HG03354 (cell line): Measurements from ENCODE around the gene CDC20B.

ENCODE experiments used
- ATAC-seq: cut with Tn5 transposase; IDR thresholded peaks from one replicate; pipeline ENCODE4 v1.9.1; 2021; ENCODE audit warnings: mild to moderate bottlenecking; ENCODE audit not compliant: unreplicated experiment, poor library complexity, severe bottlenecking

CDC20B gene

GRCh38 chr5:55162666-55163065 lies 10.3 kb downstream of the CDC20B start:
- ATAC-seq = no peak

GRCh38 chr5:55160493-55161209 lies 12.3 kb downstream of the CDC20B start:
- ATAC-seq = no peak

GRCh38 chr5:55159763-55160492 lies 13.0 kb downstream of the CDC20B start, which contains the start of gene GPX8:
GPX8 (plus strand) TSS chr5:55160171; CDS start chr5:55160193, 22 bp downstream.
- ATAC-seq = no peak

- ATAC-seq = no peak
Measured at GRCh38 chr5:55154873-55155272, 18.1 kb downstream of the CDC20B start.

- ATAC-seq = no peak
Measured at GRCh38 chr5:55151923-55152842, 20.8 kb downstream of the CDC20B start.

GRCh38 chr5:55149308-55149795 lies 23.6 kb downstream of the CDC20B start:
- no peak for ATAC-seq

GRCh38 chr5:55146543-55147151 lies 26.3 kb downstream of the CDC20B start:
- peak; percentile 89 for ATAC-seq

GRCh38 chr5:55146080-55146479 lies 26.9 kb downstream of the CDC20B start:
- no peak for ATAC-seq

- no peak for ATAC-seq
Measured at GRCh38 chr5:55143624-55144023, 29.4 kb downstream of the CDC20B start.

- ATAC-seq = no peak
Measured at GRCh38 chr5:55141945-55142690, 30.9 kb downstream of the CDC20B start.

GRCh38 chr5:55140908-55141665 lies 31.9 kb downstream of the CDC20B start:
- ATAC-seq = no peak

GRCh38 chr5:55136521-55136920 lies 36.5 kb downstream of the CDC20B start:
- ATAC-seq = no peak

- no peak for ATAC-seq
Measured at GRCh38 chr5:55134053-55134722, 38.8 kb downstream of the CDC20B start.

GRCh38 chr5:55123365-55123764 lies 49.6 kb downstream of the CDC20B start:
- ATAC-seq = no peak

- ATAC-seq = no peak
Measured at GRCh38 chr5:55114061-55114460, 58.9 kb downstream of the CDC20B start.

- no peak for ATAC-seq
Measured at GRCh38 chr5:55113327-55113726, 59.6 kb downstream of the CDC20B start.

- no peak for ATAC-seq
Measured at GRCh38 chr5:55110217-55110616, 62.8 kb downstream of the CDC20B start.

- no peak for ATAC-seq
Measured at GRCh38 chr5:55108661-55109060, 64.3 kb downstream of the CDC20B start.
